ENCODE data around the gene SEC24D.
"Not testable (repeated sequence)": the region's sequence is repeated elsewhere in the genome, so short reads cannot be mapped to it uniquely, and the experiment has no call there.

Gene SEC24D, protein sequence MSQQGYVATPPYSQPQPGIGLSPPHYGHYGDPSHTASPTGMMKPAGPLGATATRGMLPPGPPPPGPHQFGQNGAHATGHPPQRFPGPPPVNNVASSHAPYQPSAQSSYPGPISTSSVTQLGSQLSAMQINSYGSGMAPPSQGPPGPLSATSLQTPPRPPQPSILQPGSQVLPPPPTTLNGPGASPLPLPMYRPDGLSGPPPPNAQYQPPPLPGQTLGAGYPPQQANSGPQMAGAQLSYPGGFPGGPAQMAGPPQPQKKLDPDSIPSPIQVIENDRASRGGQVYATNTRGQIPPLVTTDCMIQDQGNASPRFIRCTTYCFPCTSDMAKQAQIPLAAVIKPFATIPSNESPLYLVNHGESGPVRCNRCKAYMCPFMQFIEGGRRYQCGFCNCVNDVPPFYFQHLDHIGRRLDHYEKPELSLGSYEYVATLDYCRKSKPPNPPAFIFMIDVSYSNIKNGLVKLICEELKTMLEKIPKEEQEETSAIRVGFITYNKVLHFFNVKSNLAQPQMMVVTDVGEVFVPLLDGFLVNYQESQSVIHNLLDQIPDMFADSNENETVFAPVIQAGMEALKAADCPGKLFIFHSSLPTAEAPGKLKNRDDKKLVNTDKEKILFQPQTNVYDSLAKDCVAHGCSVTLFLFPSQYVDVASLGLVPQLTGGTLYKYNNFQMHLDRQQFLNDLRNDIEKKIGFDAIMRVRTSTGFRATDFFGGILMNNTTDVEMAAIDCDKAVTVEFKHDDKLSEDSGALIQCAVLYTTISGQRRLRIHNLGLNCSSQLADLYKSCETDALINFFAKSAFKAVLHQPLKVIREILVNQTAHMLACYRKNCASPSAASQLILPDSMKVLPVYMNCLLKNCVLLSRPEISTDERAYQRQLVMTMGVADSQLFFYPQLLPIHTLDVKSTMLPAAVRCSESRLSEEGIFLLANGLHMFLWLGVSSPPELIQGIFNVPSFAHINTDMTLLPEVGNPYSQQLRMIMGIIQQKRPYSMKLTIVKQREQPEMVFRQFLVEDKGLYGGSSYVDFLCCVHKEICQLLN

GRCh38 chr4:118835571-118836300 is at the start of gene SEC24D:
Gene SEC24D (minus strand): TSS chr4:118836126. CDS start chr4:118833696, 2,430 bp downstream.
- TF ChIP-seq, protein P1, sequence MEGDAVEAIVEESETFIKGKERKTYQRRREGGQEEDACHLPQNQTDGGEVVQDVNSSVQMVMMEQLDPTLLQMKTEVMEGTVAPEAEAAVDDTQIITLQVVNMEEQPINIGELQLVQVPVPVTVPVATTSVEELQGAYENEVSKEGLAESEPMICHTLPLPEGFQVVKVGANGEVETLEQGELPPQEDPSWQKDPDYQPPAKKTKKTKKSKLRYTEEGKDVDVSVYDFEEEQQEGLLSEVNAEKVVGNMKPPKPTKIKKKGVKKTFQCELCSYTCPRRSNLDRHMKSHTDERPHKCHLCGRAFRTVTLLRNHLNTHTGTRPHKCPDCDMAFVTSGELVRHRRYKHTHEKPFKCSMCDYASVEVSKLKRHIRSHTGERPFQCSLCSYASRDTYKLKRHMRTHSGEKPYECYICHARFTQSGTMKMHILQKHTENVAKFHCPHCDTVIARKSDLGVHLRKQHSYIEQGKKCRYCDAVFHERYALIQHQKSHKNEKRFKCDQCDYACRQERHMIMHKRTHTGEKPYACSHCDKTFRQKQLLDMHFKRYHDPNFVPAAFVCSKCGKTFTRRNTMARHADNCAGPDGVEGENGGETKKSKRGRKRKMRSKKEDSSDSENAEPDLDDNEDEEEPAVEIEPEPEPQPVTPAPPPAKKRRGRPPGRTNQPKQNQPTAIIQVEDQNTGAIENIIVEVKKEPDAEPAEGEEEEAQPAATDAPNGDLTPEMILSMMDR (conservative IDR thresholded peaks at IDR 0.05) = 0 out of 2 replicates have a peak, but pooled peaks have one; percentile 13
- H3K27ac ChIP-seq = peak within 1 kb of the TSS; percentile 76

DNA sequence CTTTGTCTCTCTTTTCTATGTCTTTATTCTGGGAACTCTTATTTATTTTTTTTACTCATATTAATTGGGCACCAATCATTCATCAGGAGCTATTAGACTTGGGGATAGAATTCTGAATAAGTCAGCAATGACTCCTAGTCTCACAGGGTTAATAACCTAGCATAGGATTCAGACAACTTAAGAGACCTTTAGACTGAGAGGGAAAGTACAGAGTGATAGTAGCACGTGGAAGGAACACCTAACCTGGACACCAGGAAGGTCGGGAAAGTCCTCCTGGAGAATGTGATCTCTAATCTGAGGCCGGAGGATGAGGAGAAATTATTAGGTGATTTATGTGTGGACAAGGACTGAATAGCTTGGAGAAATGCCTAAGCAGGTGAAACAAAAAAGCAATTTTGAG is 48.8 kb upstream of the SEC24D start:
- no peak overlapping the region for H3K27ac ChIP-seq
- TF ChIP-seq, protein P1 (conservative IDR thresholded peaks at IDR 0.05) = no peak

DNA sequence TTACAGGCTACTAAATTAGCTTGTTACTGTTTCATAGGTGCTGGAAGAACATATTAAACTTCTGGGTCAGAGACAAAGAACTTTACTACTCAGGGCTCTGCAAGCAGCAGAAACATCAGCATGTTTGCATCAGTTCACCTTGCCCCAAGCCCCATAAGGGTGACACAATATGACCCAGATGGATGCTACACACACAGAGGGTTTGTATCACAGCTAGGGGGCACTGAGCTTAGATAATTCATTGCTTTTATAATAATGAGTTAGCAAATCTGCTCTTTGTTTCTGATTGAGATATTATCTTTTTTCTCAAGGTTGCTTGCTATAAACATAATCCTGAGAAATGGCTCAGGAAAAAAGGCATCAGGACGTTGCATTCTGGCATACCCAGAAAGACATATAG is 47.9 kb upstream of the SEC24D start:
- no peak overlapping the region for H3K27ac ChIP-seq
- TF ChIP-seq, protein P1 (conservative IDR thresholded peaks at IDR 0.05) = peak; percentile 19; the same call in 1 of the 2 replicates

DNA sequence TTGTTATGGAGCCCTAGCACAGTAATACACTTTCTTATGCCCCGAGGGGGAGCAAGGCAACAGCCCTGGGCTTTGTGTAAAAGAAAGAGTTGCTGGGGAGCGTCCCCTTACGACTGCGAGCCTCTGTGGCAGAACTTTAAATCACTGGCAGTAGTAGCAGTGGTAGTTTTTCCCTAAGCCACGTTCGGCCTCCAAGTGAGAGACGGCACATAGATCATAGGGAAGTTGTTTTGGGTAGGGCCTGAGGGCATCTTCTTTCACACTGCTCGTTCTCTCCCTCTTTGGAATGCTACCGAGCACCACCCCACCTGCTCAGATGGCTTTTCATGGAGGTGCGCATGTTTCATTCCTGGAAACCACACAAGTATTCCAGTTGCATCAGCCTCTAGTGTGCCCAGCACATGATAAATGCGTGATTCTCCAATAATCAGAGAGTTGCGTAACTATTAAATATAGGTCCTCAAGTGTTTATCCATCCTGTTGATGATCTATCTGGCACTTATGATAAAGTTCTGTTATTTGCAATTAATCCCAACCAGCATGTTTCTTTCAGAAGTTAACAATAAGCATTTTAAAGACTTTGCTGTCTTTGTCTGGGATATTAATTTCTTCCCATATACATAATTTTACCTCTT is 45.7 kb upstream of the SEC24D start:
- TF ChIP-seq, protein P1 (conservative IDR thresholded peaks at IDR 0.05) = no peak
- H3K27ac ChIP-seq = no peak overlapping the region

DNA sequence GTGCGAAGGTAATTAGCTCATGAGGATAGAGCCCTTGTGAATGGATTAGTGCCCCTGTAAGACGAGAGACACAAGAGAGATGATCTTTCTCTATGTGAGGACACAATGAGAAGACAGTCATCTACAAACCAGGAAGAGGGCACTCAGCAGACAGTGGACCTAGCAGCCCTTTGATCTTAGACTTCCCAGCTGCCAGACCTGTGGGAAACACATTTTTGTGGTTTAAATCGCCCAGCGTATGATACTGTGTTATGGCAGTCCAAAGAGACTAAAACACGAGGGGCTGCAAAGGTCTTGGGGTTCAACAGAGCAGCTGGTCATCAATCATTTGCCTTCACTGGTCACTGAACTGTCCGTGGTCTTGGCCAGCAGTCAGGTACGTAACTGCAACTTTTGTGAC is 43.5 kb upstream of the SEC24D start:
- H3K27ac ChIP-seq = no peak overlapping the region
- TF ChIP-seq, protein P1 (conservative IDR thresholded peaks at IDR 0.05) = no peak

DNA sequence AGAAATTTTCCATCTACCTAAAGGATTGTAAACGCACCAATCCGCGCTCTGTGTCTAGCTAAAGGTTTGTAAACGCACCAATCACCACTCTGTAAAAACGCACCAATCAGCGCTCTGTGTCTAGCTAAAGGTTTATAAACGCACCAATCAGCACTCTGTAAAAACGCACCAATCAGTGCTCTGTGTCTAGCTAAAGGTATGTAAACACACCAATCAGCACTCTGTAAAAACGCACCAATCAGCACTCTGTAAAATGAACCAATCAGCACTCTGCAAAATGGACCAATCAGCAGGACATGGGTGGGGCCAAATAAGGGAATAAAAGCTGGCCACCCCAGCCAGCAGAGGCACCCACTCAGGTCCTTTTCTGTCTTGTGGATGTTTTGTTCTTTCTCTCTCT is 42.6 kb upstream of the SEC24D start:
- not testable (repeated sequence) for H3K27ac ChIP-seq

DNA sequence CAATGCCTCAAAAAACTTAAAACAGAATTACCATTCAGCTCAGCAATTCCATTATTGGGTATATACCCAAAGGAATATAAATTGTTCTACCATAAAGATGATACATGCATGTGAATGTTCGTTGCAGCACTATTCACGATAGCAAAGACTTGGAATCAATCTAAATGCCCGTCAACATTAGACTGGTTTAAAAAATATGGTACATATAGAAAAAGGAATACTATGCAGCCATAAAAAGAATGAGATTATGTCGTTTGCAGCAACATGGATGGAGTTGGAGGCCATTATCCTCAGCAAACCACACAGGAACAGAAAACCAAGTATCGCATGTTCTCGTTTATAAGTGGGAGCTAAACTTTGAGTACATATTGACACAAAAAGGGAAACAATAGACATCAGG is 41.9 kb upstream of the SEC24D start:
- TF ChIP-seq, protein P1 (conservative IDR thresholded peaks at IDR 0.05) = no peak
- no peak overlapping the region for H3K27ac ChIP-seq
